ENCODE results near the gene TASP1.

Gene TASP1

DNA sequence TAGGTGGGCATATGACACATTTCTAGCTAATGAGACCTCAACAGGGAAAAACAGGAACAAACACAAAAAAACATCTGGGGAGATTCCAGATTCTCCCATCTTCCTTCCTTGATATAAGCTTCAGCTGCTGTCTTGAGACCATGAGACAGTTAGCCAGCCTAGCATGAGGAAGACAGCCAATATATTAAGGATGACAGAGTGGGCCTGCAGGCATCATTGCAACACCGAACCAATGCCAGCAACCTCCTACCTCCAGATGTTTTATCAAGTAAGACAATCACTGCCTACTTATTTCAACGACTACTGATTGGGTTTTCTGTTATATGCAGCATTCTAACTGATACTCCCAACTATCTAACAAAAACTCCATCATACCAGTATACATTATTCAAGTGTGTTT, 298.6 kb downstream of the TASP1 start:
- no peak for DNase-seq (ENCODE audit: low read depth)
- H3K4me3 ChIP-seq (ENCODE audit: low read depth, low read length) = no peak overlapping the region
- TF ChIP-seq, protein P1, sequence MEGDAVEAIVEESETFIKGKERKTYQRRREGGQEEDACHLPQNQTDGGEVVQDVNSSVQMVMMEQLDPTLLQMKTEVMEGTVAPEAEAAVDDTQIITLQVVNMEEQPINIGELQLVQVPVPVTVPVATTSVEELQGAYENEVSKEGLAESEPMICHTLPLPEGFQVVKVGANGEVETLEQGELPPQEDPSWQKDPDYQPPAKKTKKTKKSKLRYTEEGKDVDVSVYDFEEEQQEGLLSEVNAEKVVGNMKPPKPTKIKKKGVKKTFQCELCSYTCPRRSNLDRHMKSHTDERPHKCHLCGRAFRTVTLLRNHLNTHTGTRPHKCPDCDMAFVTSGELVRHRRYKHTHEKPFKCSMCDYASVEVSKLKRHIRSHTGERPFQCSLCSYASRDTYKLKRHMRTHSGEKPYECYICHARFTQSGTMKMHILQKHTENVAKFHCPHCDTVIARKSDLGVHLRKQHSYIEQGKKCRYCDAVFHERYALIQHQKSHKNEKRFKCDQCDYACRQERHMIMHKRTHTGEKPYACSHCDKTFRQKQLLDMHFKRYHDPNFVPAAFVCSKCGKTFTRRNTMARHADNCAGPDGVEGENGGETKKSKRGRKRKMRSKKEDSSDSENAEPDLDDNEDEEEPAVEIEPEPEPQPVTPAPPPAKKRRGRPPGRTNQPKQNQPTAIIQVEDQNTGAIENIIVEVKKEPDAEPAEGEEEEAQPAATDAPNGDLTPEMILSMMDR (IDR thresholded peaks at IDR 0.05; ENCODE audit: low read depth, low read length, missing control alignments) = no peak

All from GM12864 (cell line).